Measurements from ENCODE around the gene MYOG. TPM values are rescaled to one million over a fixed set of nuclear protein-coding genes. Genes with fewer than 3 reads are reported as not detected.

Gene MYOG
- total RNA-seq, 1 experiment from 2014 or later, result not detected

- Histone ChIP-seq H3K27ac (ENCODE audit: low read length) (no peak overlapping the region), H3K79me2 (ENCODE audit: low read length) (no peaks in the 10 kb centered on the region), H3K9me2 (replicated peaks; ENCODE audit: low read length) (no peaks in the 10 kb centered on the region), H3F3A (ENCODE audit: low read length, unreplicated experiment) (no peaks in the 10 kb centered on the region), H4K20me1 (ENCODE audit: low read length) (no peaks in the 10 kb centered on the region), H3K4me1 (ENCODE audit: insufficient read depth, low read length) (no peaks in the 10 kb centered on the region), H2AFZ (ENCODE audit: low read length) (no peak overlapping the region), H3K4me3 (ENCODE audit: low read length) (no peak overlapping the region), H3K27me3 (ENCODE audit: low read length) (no peaks in the 10 kb centered on the region), H3K4me2 (ENCODE audit: low read length) (no peak overlapping the region), H3K36me3 (ENCODE audit: low read depth, low read length) (no peaks in the 10 kb centered on the region), H3K9me3 (ENCODE audit: low read length) (no peaks in the 10 kb centered on the region), H3K9ac (ENCODE audit: low read length) (no peak overlapping the region)
- POLR2A ChIA-PET (ENCODE audit: unreplicated experiment), result no interaction called here
- TF ChIP-seq EZH2phosphoT487 (IDR thresholded peaks at IDR 0.05; ENCODE audit: borderline replicate concordance, low read length) (no peak), EZH2 (IDR thresholded peaks at IDR 0.05; ENCODE audit: low read length, unreplicated experiment) (no peak), CTCF (conservative IDR thresholded peaks at IDR 0.05; ENCODE audit: low read depth, low read length) (no peak)
- intact Hi-C loops (cut with micrococcal nuclease), result no loop called here
- ATAC-seq (no peak), DNase-seq (no peak)
- CTCF ChIA-PET, result no interaction called here
- no TSS peak for BruUV-seq (replicated peaks)
Measured at GRCh38 chr1:203074610-203075009, 11.2 kb downstream of the MYOG start.

GRCh38 chr1:203073469-203073868 is 12.3 kb downstream of the MYOG start:
- H3K36me3 ChIP-seq (ENCODE audit: low read depth, low read length), result no peaks in the 10 kb centered on the region
- TF ChIP-seq EZH2phosphoT487 (IDR thresholded peaks at IDR 0.05; ENCODE audit: borderline replicate concordance, low read length), result no peak
- TF ChIP-seq EZH2 (IDR thresholded peaks at IDR 0.05; ENCODE audit: low read length, unreplicated experiment), result no peak
- no peak for TF ChIP-seq CTCF (conservative IDR thresholded peaks at IDR 0.05; ENCODE audit: low read depth, low read length)
- no peaks in the 10 kb centered on the region for H3K79me2 ChIP-seq (ENCODE audit: low read length)
- ChIA-PET CTCF (no interaction called here), POLR2A (ENCODE audit: unreplicated experiment) (no interaction called here)
- intact Hi-C loops (cut with micrococcal nuclease), result no loop called here
- no peak overlapping the region for H3K27ac ChIP-seq (ENCODE audit: low read length)
- no peaks in the 10 kb centered on the region for H3K9me3 ChIP-seq (ENCODE audit: low read length)
- H3F3A ChIP-seq (ENCODE audit: low read length, unreplicated experiment), result no peaks in the 10 kb centered on the region
- no TSS peak for BruUV-seq (replicated peaks)
- H3K27me3 ChIP-seq (ENCODE audit: low read length), result no peaks in the 10 kb centered on the region
- no peak overlapping the region for H3K4me2 ChIP-seq (ENCODE audit: low read length)
- no peaks in the 10 kb centered on the region for H3K4me1 ChIP-seq (ENCODE audit: insufficient read depth, low read length)
- ATAC-seq (no peak), DNase-seq (no peak)
- no peak overlapping the region for H2AFZ ChIP-seq (ENCODE audit: low read length)
- H3K4me3 ChIP-seq (ENCODE audit: low read length), result no peak overlapping the region
- no peaks in the 10 kb centered on the region for H3K9me2 ChIP-seq (replicated peaks; ENCODE audit: low read length)
- no peak overlapping the region for H3K9ac ChIP-seq (ENCODE audit: low read length)
- H4K20me1 ChIP-seq (ENCODE audit: low read length), result no peaks in the 10 kb centered on the region

GRCh38 chr1:203072911-203073310 is 12.9 kb downstream of the MYOG start:
- H3K36me3 ChIP-seq (ENCODE audit: low read depth, low read length), result no peaks in the 10 kb centered on the region
- CTCF ChIA-PET, result no interaction called here
- H3F3A ChIP-seq (ENCODE audit: low read length, unreplicated experiment), result no peaks in the 10 kb centered on the region
- BruUV-seq (replicated peaks), result no TSS peak
- H2AFZ ChIP-seq (ENCODE audit: low read length), result no peak overlapping the region
- no peaks in the 10 kb centered on the region for H3K79me2 ChIP-seq (ENCODE audit: low read length)
- TF ChIP-seq EZH2 (IDR thresholded peaks at IDR 0.05; ENCODE audit: low read length, unreplicated experiment) (no peak), CTCF (conservative IDR thresholded peaks at IDR 0.05; ENCODE audit: low read depth, low read length) (no peak), EZH2phosphoT487 (IDR thresholded peaks at IDR 0.05; ENCODE audit: borderline replicate concordance, low read length) (no peak)
- no peaks in the 10 kb centered on the region for H3K27me3 ChIP-seq (ENCODE audit: low read length)
- no peaks in the 10 kb centered on the region for H3K4me1 ChIP-seq (ENCODE audit: insufficient read depth, low read length)
- no peaks in the 10 kb centered on the region for H3K9me2 ChIP-seq (replicated peaks; ENCODE audit: low read length)
- ATAC-seq (no peak), DNase-seq (no peak)
- no peaks in the 10 kb centered on the region for H4K20me1 ChIP-seq (ENCODE audit: low read length)
- intact Hi-C loops (cut with micrococcal nuclease), result no loop called here
- no peak overlapping the region for H3K27ac ChIP-seq (ENCODE audit: low read length)
- no peak overlapping the region for H3K9ac ChIP-seq (ENCODE audit: low read length)
- POLR2A ChIA-PET (ENCODE audit: unreplicated experiment), result no interaction called here
- H3K9me3 ChIP-seq (ENCODE audit: low read length), result no peaks in the 10 kb centered on the region
- no peak overlapping the region for H3K4me2 ChIP-seq (ENCODE audit: low read length)
- H3K4me3 ChIP-seq (ENCODE audit: low read length), result no peak overlapping the region
